Vagina (tissue), 2 donors: ENCODE measurements around the gene IFT88. TPM values are rescaled to one million over a fixed set of nuclear protein-coding genes. Genes with fewer than 3 reads are reported as not detected.

Source experiments
- DNase-seq, 2 donors: peaks; one replicate each; pipeline ENCODE4 v3.0.0-alpha.2; 2017; ENCODE audit errors: extremely low spot score in 2 of 2
- H3K27ac ChIP-seq: fragments of 200-600 bp; sonication (generic); one replicate; pipeline ENCODE4 v1.5.1; 2019
- H3K27me3 ChIP-seq: fragments of 200-600 bp; sonication (generic); one replicate; pipeline ENCODE4 v1.5.1; 2019
- H3K36me3 ChIP-seq, 2 donors: fragments of 200-600 bp; sonication (generic); one replicate each; pipeline ENCODE4 v1.5.1; 2017 to 2019
- H3K4me1 ChIP-seq: fragments of 200-600 bp; sonication (generic); one replicate; pipeline ENCODE4 v1.5.1; 2019
- H3K4me3 ChIP-seq, 2 donors: fragments of 200-600 bp; sonication (generic); 1 replicate in 1 of 2; 2 replicates in 1 of 2; pipeline ENCODE4 v1.5.1; 2016 to 2019
- H3K9me3 ChIP-seq: fragments of 200-600 bp; sonication (generic); one replicate; pipeline ENCODE4 v1.5.1; 2019
- CTCF ChIP-seq, 3 experiments: fragments of 450-650 bp in 2 of 3; fragments of 200-600 bp in 1 of 3; sonication (generic) in 1 of 3; IDR thresholded peaks; one replicate each; pipeline ENCODE4 v1.5.1; 2017 to 2019; ENCODE audit warnings: antibody characterized with exemption in 3 of 3, mild to moderate bottlenecking in 2 of 3, moderate library complexity in 2 of 3
- POLR2A ChIP-seq, 2 donors: fragments of 450-650 bp; IDR thresholded peaks; one replicate each; pipeline ENCODE4 v1.6.1; 2017; ENCODE audit warnings: antibody characterized with exemption in 2 of 2, mild to moderate bottlenecking in 2 of 2, moderate library complexity in 2 of 2
- POLR2AphosphoS5 ChIP-seq, 2 donors: sonication (generic); formaldehyde crosslinking; IDR thresholded peaks; one replicate each; pipeline ENCODE4 v1.9.0; 2017; ENCODE audit warnings: antibody characterized with exemption in 2 of 2, mild to moderate bottlenecking in 2 of 2, low read depth in 1 of 2; ENCODE audit not compliant: insufficient read depth in 1 of 2
- intact Hi-C: fragments of 100-400 bp; cut with DNase I; formaldehyde crosslinking; loops from one replicate; pipeline ENCODE4 v1.15.1; 2023
- total RNA-seq: library from RNA; depleted of rRNA; stranded (reverse); fragments of >200 nt; gene quantifications from one replicate; pipeline ENCODE4 v1.2.3, GENCODE V29; 2016

IFT88 gene
- total RNA-seq, 1 donor from 2014 or later = 6.9 TPM

- TF ChIP-seq CTCF (IDR thresholded peaks at IDR 0.05) = no peak
- no peak for TF ChIP-seq POLR2AphosphoS5 (IDR thresholded peaks at IDR 0.05; ENCODE audit: insufficient read depth in 1 of 2, low read depth in 1 of 2)
- TF ChIP-seq POLR2A (IDR thresholded peaks at IDR 0.05) = no peak
- Histone ChIP-seq H3K9me3 (peaks cover 2% of the 10 kb centered on the region), H3K36me3 (peaks cover 0 to 25% of the 10 kb centered on the region in 2 donors), H3K27ac (no peak overlapping the region), H3K4me3 (no peak overlapping the region), H3K4me1 (no peaks in the 10 kb centered on the region), H3K27me3 (no peaks in the 10 kb centered on the region)
- intact Hi-C loops = no loop called here
- DNase-seq = no peak
Observed at GRCh38 chr13:20582026-20582425, 15.1 kb downstream of the IFT88 start.

DNA sequence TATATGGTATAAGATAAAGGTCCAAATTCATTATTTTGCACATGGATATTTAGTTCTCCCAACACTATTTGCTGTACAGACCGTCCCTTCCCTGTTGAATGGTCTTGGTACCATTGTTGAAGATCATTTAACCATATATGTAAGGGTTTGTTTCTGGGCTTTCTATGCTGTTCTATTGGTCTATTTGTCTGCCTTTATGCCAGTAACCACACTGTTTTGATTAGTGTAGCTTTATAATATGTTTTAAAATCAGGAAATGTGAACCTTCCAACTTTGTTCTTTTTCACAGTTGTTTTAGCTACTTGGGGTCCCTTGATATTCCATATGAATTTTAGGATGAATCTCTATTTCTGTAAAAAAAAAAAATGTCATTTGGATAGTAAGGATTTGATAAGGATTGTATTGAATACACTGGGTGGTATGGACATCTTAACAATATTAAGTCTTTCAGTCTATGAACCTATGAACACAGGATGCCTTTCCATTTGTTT, 16.9 kb downstream of the IFT88 start:
- Histone ChIP-seq H3K27ac (no peak overlapping the region), H3K9me3 (no peaks in the 10 kb centered on the region), H3K27me3 (no peaks in the 10 kb centered on the region), H3K4me3 (no peak overlapping the region), H3K4me1 (no peaks in the 10 kb centered on the region), H3K36me3 (peaks cover 0 to 30% of the 10 kb centered on the region in 2 donors)
- intact Hi-C loops = no loop called here
- TF ChIP-seq POLR2AphosphoS5 (IDR thresholded peaks at IDR 0.05; ENCODE audit: insufficient read depth in 1 of 2, low read depth in 1 of 2) (no peak), POLR2A (IDR thresholded peaks at IDR 0.05) (no peak), CTCF (IDR thresholded peaks at IDR 0.05) (no peak)
- no peak for DNase-seq

- intact Hi-C loops = no loop called here
- no peak overlapping the region for H3K27ac ChIP-seq
- no peak for DNase-seq
- TF ChIP-seq POLR2AphosphoS5 (IDR thresholded peaks at IDR 0.05; ENCODE audit: insufficient read depth in 1 of 2, low read depth in 1 of 2) (no peak), POLR2A (IDR thresholded peaks at IDR 0.05) (no peak), CTCF (IDR thresholded peaks at IDR 0.05) (no peak)
- H3K4me1 ChIP-seq = no peaks in the 10 kb centered on the region
- no peaks in the 10 kb centered on the region for H3K9me3 ChIP-seq
- H3K4me3 ChIP-seq = no peak overlapping the region
- H3K27me3 ChIP-seq = no peaks in the 10 kb centered on the region
- peaks cover 0 to 27% of the 10 kb centered on the region in 2 donors for H3K36me3 ChIP-seq
Observed at GRCh38 chr13:20585371-20585770, 18.4 kb downstream of the IFT88 start.

DNA sequence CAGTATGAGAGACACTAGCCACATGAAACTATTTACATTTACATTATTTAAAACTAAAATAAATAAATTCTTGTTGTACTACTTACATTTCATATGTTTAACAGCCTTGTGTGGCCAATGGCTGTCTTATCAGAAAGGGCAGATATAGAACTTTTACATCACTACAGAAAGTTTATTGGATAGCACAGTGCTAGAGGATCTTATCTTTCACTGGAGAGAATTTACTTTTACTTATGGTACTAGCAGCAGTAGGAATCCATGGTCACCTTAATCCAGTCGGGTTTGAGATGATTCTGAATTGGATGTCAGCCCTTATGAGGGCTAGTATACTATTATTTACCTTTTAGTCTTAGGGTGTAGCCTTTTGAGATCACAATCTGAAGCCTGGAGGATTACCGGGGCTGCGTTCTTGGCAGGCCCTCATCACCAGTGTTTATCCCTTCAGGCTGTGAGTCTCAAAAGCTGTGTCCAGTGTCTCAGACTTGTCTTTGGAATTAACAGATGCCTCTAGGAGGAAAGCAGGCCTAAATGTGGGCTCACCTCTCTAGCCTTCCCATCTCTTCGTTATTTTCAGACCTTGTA, 21.7 kb downstream of the IFT88 start:
- no peak for DNase-seq
- TF ChIP-seq POLR2A (IDR thresholded peaks at IDR 0.05) (no peak), CTCF (IDR thresholded peaks at IDR 0.05) (no peak), POLR2AphosphoS5 (IDR thresholded peaks at IDR 0.05; ENCODE audit: insufficient read depth in 1 of 2, low read depth in 1 of 2) (no peak)
- H3K4me1 ChIP-seq = no peaks in the 10 kb centered on the region
- no peak overlapping the region for H3K27ac ChIP-seq
- H3K36me3 ChIP-seq = peaks cover 0 to 27% of the 10 kb centered on the region in 2 donors
- intact Hi-C loops = no loop called here
- H3K27me3 ChIP-seq = no peaks in the 10 kb centered on the region
- no peak overlapping the region for H3K4me3 ChIP-seq
- no peaks in the 10 kb centered on the region for H3K9me3 ChIP-seq

DNA sequence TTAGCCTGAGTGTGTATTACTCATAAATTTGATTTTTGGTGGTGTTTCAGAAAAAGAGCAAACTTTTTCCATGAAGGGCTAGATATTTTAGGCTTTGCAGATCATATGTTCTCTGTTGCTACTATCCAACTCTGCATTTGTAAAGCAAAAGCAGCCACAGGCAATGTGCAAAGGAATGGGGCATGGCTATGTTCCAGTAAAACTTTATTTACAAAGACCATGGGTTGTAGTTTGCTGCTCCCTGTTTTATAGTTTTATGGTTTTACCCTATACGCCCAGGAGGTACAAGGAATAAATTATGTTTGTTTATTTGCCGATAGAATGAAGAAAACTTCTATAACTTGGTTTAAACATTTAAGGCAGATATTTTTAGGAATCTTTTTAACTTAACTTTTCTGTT, 23.6 kb downstream of the IFT88 start:
- H3K36me3 ChIP-seq = peaks cover 0 to 10% of the 10 kb centered on the region in 2 donors
- no peak for DNase-seq
- H3K27me3 ChIP-seq = no peaks in the 10 kb centered on the region
- no peak for TF ChIP-seq CTCF (IDR thresholded peaks at IDR 0.05)
- no peak for TF ChIP-seq POLR2AphosphoS5 (IDR thresholded peaks at IDR 0.05; ENCODE audit: insufficient read depth in 1 of 2, low read depth in 1 of 2)
- TF ChIP-seq POLR2A (IDR thresholded peaks at IDR 0.05) = no peak
- no peak overlapping the region for H3K27ac ChIP-seq
- H3K9me3 ChIP-seq = no peaks in the 10 kb centered on the region
- H3K4me1 ChIP-seq = no peaks in the 10 kb centered on the region
- no peak overlapping the region for H3K4me3 ChIP-seq
- intact Hi-C loops = no loop called here
